GM20431 (cell line): ENCODE data around the gene CDC42EP4.
"Not testable (repeated sequence)": the region's sequence is repeated elsewhere in the genome, so short reads cannot be mapped to it uniquely, and the experiment has no call there.

Source experiments
- in situ Hi-C: fragments of 300-500 bp; cut with MseI, MboI; formaldehyde crosslinking; loops from one replicate; pipeline ENCODE4 v1.15.0; 2020; ENCODE audit warnings: low sequenced_read_pairs; ENCODE audit not compliant: unreplicated experiment

The CDC42EP4 gene

DNA sequence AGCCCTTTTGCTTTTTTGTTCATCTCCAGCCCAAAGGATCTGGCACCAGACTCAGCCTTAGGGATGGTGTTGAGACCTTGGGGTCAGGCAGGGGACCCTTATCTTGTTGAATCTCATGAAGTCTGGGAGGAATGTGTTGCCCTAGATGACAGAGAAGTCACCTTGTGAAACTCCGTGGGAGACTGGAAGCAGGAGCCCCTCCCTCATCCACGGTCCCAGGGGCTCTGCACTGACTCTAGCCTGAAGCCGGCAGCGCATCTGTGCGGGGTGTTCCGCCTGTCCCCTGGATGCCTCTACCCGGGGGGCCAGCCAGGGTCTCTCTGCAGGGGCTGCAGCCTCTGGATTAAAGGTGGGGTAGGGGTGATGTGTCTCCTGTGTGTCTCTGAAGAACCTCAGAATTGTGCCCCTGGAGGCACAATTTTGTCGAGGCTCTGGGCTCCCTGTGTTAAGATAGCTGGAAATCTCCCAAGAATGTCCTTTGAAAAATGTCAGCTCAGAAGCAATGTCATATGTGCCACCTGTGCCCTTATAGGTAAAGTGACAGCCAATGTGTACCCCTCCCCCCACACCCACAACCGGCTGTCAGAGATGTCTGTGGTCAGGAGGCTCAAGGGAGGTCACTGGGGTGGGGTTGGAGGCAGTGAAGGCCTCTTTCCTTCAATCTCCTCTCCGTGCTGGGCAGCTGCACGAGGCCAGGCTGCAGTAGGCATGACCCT is 32.1 kb upstream of the CDC42EP4 start:
- in situ Hi-C loops, result no loop called here

DNA sequence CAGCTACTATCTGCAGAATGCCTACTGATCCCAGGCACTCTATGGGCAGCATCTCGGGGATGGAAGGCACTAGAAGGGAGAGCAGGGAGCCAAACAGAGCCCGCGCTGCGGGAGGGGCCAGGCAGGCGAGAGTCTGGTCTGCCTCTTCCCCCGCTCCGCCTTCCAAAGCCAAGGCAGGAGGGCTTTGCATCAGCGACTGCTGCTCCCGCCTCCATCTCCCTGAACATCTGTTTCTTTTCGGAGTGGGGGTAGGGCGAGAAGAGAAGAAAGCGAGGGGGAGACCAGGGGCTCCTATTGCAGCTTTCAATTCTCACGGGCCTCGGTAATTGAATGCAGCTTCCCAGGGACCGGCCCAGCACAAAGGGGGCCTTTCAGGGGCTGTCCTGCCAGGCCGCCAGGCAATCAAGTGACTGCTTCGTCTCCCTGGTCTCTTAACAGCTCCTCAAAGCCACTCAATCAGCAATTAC is 31.4 kb upstream of the CDC42EP4 start:
- in situ Hi-C loops, result no loop called here

DNA sequence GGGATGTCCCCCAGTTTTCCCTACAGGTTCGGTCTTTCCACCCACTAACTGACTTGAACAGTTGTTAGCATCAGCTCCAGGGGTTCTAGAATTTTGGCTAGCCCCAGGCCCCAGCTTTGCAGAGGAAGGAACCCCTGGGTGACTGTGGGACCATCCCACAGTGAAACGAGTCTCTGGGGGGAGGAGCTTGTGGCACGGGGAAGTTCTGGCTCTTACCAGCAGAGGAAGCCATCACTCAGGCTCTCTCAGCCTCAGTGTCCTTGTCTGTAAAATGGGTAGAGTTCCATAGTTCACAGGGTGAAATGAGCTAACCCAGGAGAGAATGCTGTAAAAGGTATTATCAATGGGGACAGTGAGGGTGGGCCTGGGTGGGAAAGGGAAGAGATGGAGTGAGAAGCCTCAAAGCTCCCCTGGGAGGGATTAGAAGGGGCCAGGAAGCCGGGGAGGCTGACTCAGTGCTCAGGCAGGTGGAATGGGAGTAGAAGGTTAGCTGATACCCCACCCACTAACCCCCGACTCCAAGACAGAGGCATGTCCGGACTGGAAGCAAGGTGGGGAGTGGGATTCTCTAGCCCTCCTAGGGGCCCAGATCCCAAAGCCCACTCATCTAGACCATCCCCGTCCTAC is 30.9 kb upstream of the CDC42EP4 start:
- in situ Hi-C loops, result no loop called here

DNA sequence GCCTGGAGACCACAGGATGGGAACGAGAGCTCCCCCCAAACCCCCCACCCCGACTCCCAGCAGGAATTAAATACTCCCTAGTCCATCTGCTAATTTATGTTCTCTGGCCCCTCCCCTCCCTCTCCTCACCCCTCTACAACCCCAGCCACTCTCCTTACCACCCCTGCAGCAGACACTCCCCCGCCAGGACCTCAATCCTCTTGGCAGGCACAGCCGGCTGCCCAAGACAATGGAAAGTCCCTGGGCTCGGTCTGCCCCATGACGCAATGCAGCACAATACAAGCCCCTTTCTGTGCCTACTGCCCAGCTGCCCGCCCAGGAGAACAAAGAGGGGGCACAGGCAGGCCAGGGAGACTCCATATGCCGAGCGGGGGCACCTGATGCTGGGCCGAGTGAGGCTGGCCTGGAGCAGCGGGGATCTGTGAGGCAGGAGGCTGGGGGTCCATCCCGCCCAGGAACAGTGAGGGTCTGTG is 30.3 kb upstream of the CDC42EP4 start:
- in situ Hi-C loops, result no loop called here

DNA sequence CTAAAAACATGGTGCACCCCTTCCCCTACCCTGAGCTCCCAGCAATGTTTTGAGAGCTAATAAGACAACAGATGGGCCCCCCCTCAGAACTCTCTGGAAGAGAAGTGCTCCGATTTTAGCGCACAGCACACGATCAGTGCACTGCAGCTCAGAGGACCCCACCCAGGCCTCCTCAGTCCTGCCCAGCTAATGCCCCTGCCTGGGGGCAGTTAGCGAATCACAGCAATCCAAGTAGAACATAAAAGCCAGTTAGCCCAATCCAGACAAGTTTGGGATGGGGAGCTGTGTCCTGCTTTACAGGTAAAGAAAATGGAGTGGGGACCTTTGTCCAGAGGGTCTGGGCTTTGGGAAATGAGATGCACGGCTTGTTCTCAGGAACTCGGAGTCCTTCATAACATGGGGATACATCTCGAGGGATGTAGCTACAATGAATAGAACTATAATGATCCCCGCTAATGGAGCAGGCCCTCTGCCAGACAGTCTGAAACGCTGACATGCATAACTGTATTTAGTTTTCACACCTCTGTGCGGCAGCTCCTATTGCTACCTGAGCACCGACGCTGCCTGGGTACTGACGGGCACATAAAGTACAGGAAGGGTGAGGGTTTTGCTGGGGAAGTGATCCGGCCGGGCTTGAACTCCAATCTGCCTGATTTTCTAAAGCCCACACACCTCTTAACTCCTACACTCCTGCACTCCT is 29.7 kb upstream of the CDC42EP4 start:
- in situ Hi-C loops, result no loop called here

DNA sequence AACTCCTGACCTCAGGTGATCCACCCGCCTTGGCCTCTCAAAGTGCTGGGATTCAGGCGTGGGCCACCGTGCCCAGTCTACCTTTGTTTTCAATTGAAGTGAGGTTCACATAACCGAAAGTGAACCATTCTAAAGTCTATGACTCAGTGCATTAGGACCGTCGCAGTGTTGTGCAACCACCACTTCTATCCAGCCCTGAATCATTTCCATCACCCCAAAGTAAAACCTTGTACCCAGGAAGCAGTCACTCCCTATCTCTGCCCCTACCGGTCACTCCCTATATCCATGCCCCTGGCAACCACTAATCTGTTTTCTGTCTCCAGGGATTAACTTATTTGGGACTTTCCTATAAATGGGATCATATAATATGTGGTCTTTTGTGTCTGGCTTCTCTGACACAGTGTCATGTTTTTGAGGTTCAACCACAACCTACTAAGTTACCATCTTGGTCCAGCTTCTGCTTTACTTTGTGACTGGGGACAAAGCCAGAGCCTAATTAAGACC is 28.3 kb upstream of the CDC42EP4 start:
- in situ Hi-C loops, result no loop called here

DNA sequence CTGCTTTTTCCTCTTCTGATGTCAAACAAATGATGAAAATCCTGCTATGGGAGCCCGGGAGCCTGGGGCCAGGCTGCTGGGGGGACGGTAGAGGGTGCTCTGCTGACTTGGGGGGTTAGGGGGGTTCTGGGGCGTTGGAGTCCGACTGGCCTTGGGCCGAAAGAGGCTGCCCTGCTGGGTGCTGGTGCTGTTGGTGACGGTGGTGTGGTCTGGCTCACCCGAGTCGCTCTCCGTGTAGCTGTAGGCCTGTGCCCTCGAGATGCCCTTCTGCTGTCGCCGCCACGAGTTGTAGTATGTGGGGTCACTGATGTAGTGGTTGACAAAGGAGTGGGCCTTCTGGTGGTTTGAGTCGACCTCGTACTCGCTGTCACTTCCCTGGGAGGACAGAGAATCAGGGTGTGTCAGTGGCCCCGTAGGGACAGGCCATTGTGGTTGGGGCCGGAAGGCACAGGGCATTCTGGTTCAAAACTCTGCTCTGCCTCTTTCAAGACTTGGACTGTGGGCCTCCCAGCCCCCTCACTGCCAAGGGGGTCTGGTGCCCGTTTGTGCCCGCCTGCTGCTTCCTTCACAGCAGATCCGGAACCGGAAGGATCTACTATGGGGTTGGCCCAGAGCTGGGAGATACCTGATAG is 26.9 kb upstream of the CDC42EP4 start:
- in situ Hi-C loops, result no loop called here

DNA sequence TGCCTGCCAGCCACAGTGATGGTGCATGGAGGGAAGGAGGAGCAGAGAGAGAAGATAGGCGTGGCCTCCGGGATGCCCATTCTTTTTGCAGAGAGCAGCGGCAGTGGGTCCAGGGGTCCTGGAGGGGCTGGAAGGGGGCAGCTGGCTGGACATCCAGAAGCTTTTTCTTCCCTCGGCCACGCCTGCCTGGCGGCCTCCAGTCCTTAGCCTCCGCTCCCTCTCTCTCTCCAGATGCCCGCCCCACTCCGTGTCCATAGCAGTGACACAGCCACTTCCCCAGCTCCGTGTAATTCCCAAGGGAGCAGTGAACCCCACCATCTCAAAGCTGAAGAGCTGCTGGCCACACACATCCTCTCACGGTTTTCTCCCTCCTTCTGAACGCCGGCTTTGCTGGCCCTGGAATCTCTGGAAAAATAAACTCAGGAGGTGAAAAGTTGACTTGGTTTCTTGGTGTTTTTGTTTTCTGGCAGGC is 26.3 kb upstream of the CDC42EP4 start:
- in situ Hi-C loops, result no loop called here

DNA sequence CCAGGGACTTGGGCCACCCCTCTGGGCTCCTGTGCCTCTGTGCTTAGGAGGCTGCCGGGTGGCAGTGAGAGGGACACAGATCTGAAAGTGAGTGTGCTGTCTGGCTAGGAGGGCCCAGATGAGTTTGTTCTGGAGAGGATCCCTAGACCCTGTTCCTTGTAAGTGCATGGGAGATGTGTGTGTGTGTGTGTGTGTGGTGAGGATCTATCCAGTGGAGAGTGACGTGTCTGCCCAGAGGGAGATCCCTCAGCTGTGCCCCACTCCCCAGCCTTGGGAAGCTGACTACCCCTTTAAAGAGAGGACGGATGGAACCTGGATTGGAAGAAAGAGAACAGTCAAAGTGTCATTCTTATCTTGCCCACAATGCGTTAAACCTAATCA is 25.5 kb upstream of the CDC42EP4 start:
- in situ Hi-C loops, result no loop called here

DNA sequence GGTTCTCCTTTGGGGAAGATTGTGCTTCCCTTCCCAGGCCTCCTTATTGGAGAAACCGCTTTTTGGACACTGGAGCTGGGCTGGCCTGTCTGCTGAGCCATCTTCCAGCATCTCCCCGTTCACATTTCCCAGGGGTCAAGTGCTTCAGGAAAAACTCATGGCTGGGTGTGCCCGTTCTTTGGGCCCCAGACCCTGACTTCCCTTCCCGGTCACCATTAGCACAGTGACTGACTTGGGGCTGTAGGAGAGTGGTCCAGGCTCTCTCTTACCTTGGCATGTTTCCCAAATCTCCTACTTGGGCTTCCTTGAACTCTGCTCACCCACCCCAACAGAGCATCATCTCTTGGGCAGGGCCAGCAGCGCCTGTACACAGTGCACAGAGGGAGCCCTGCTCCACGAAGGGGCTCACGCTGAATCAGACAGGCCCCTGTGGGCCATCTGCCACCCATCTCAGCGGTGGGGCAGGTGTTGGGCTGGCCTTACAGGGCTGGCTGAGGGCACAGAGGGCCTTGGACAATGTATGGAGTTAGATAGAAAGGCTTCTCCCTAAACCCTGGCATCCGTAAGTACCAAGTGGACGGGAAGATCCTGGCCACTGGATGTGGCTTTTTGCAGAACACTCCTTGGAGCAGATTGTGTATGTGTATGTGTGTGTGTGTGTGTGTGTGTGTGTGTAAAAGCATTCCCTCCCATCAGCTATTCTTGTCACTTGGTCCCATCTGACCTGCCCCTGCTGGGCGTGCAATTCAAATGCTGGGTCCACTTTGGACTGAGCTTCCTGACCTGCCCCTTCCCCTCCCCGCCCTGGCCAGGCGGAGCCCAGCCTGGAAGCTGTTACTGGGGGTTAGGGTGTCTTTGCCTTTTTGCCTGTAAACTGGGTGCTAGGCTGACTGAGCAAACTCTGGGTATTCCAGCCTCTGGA is 24.9 kb upstream of the CDC42EP4 start:
- in situ Hi-C loops, result no loop called here

DNA sequence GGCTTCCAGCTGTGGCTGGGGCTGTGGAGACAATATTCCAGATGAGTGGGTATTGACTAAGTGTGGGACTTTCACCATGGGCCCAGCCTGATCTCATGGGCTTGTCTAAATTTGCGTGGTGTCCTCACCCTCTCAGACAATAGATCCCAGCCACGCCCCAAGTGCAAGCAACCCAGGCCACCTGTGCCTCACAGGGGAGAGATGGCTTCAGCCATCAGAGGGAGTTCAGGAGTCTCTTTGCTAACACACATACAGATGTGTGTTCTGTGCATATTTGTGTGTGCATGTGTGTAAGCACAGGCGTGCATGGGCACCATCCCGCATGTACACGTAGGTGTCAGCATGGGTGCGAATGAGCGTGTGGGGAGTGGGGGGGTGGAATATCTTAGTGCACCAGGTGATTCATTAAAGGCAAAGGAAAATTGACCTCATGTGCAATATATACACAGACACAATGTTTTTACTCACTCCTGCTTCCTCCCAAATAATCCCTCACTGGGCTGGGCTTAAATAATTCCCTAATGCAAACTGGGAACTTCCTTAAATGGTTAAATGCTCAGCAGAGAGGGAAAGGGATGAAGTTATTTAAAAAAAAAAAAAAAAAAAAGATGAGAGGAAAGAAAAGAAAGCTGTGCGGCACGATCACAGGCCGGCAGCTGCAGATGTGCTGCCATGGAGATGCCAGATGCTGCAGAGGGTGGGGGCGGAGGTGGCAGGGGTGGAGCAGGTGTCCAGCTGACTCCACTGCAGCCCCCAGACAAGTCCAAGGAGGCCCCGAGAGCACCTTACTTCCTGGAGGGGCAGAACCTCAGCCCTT is 24.0 kb upstream of the CDC42EP4 start:
- in situ Hi-C loops, result no loop called here

DNA sequence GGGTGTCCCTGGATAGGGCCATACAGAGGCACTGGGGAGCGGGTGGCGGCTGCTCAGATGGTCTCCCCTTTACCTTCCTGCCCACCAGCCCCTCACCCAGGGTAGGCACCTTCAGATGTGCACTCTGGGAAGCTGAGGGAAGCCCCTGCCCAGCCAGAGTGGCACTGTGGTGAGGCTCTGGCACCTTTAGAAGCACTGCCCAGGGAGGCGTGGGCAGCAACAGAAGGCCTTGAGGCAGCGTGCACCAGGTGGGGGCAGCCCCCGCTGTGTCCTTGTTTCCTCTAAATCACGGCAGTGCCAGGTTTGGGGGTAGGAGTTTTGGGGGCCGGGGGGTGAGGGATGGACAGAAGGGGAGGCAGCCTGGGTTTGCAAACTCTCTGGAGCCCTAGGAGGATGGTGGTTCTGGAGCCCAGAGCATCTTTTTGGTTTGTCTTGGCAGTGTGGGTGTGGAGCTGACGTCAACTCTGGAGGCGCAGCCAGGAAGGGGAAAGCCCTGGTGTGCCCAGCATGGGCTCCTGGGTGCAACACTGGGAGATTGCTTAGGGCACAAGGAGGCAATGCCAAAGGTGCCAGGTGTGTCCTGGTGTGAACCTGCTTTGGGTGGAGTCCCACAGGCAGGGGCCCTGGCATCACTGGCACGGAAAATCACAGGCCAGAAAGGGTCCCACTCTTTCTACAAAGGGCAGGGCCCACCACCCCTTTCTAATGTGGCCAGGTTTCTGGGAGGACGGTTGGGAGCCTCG is 23.1 kb upstream of the CDC42EP4 start:
- in situ Hi-C loops, result no loop called here

DNA sequence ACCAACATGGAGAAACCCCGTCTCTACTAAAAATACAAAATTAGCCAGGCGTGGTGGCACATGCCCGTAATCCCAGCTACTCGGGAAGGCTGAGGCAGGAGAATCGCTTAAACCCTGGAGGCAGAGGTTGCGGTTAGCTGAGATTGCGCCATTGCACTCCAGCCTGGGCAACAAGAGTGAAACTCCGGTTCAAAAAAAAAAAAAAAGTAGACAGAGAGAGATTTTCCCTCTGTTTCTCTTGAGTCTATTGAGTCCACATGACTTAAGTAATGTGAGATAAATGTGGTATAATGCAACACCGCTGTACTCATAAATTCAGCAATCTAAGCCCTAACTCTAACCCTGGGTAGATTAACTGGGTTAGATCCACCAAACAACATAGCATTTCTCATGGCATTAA is 21.6 kb upstream of the CDC42EP4 start:
- in situ Hi-C loops, result not testable (repeated sequence)

DNA sequence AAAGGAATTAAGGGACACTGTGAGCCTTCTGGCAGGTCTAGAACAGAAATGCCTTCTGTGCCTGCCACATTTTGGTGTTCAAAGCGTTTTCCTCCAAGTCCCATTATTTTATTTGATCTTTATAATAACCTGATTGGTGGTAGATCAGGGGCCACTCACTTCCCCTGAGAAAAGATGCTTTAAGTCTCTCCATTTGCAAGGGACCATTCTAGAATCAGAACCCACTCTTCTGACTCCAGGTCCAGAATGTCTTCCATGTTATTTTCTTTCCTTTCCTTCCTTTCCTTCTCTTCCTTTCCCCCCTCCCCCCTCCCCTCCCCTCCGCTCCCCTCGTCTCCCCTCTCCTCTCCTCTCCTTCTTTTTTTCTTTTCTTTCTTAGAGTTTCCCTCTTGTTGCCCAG is 19.3 kb upstream of the CDC42EP4 start:
- in situ Hi-C loops, result no loop called here

DNA sequence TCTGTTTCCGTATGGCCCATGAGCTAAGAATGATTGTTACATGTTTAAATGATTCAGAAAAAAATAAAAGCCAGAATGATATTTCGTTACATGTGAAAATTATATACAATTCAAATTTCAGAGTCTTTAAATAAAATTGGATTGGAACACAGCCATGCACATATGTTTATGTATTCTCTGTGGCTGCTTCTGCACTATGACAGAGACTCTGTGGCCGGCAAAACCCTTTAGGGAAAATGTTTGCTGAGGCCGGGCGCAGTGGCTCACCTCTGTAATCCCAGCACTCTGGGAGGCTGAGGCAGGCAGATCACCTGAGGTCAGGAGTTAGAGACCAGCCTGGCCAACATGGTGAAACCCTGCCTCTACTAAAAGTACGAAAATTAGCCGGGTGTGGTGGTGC is 15.9 kb upstream of the CDC42EP4 start:
- in situ Hi-C loops, result no loop called here

DNA sequence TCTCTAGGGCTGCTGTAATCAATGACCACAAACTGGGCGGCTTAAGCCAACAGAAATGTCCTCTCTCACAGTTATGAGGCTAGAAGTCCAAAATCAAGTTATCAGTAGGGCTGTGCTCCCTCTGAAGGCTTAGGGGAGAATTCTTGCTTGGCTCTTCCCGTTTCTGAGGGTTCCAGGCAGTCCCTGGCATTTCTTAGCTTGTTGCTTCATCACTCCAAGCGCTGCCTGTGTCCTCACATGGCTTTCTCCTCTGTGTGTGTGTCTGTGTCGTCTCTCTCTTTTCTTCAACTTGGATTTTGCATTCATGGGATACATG is 13.7 kb upstream of the CDC42EP4 start:
- in situ Hi-C loops, result no loop called here

DNA sequence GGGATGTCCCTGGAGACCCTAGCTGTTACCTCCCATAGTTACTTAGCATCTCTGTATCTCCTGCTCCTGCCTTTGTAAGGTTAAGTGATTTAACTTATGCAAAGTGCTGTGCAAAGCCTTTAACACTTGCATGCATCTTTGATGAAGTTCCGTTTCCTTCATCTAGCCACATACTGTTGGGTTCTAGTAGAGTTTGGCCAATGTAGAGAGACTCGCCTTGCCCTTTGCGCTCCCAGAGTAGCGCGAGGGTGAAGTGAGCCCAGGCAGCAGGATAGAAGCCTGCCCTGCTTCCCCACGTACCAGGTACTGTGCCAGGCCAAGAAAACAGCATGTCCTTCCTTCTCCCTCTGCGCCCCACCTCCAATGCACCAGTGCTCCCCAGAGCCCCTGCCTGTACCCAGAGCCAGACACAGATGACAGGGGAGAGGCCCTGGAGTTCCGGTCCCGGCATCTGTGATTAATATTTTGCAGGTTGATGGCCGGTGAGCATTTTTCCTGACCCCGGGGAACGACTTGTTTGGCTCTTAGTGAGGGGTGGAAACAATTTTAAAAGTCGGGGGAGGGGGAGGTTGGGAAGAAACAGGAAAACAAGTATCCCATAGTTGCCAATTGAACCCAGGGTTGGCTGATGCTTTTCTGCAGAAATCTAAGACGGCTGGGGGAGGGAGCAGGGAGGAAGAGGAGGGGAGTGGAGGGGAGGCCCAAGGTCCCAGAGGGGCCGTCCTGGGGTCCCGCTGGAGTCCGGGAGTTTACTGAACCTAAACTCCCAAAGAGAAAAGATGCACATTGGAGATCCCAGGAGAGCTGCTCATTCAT is 13.1 kb upstream of the CDC42EP4 start:
- in situ Hi-C loops, result no loop called here
